Measurements from ENCODE around the gene GPX4.

Gene GPX4

DNA sequence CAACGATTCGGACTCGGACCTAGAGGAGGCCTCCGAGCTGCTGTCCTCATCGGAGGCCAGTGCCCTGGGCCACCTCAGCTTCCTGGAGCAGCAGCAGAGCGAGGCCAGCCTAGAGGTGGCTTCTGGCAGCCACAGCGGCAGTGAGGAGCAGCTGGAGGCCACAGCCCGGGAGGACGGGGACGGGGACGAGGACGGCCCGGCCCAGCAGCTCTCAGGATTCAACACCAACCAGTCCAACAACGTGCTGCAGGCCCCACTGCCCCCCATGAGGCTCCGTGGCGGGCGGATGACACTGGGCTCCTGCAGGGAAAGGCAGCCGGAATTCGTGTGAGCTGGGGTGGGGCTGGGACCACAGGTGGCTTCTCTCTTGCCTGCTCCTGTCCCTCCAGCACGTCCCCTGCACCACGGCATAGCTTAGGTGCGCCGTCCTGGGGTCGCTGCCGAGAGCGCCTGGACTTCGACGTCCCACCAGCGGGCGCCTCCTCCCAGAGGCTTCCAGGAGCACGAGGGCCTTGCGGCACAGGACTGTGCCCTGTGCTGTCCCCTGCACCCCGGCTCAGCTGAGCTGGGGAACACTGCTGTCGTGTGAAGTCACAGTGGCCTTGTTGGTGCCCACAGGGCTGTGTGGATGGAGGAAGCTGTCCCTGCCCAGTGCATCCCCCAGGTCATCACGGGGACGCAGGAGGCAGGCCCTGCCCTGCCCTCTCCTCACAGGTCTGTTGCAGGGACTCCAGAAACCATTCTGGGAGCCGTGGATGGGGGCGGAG is 17.9 kb upstream of the GPX4 start:
- no peak for DNase-seq

DNA sequence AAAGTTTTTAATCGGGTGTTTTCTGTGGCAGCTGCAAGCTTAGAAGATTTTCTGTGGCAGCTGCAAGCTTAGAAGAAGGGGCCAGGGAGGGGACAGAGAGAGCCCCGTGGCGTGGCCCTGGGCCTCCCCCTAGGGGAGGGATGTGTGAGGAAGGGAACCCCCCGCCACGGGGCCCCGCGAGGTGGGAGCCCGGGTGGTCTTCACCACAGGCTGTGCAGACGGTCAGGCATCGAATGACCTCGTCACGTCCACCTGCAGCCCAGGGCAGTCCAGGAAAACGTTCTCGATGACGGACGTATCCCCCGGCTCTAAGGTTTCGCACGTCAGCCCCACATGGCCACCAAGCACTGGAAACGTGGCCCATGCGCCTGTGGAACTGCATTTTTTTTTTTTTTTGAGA is 17.2 kb upstream of the GPX4 start:
- no peak for DNase-seq

DNA sequence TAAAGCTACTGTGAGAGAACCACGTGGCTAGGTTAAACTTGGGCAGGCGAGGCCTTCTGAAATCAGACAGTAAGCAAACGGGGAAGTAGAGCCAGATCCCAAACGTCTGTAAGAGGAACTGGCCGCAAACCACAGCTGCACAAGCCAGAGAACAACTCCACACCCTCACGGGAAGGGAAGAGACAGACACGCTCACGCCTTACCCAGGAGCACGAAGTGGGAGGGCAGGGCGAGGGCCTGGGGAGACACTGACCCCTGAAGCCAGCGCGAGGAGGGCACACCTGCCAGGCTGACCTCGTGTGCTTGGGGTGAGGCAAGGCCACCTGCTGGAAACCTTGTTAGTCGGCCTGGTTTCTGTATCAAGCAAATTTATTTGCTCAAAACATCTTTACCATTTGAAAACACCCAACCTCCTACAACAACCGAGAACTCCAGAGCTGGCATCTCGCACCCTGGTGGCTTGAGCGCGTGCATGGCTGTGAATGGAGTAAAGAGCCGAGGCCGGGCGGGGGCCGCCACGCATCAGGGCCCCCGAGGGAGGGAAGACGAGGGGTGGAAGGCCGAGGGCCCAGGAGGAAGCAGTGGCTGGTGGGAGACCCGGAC is 15.9 kb upstream of the GPX4 start:
- no peak for DNase-seq

DNA sequence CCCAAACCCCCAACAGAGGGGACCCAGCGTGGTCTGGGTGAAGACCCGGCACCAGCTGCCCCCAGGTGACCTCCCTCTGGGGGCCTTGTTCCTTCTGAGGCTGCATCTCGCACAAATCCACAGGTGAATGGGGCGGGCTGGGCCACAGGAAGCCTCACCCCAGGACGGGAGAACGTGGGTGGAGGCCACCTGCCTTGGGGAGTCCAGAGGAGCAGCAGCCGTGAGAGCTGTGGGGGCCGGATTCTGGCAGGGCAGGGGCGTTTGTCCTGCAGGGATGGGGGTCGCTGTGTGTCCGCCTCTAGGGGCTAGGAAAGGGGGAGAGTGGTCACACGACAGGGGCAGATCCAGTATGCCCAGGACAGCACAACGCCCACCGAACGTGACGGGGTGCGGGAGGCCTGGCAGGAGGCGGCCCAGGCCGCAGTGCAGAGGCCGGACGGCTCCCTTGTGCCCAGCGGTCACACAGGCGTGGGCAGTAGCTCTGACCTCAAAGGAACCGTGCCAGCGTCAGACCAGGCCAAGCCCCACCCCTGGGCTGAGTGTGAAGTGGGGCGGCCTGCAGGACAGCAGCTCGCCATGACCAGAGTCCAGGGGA is 15.3 kb upstream of the GPX4 start:
- no peak for DNase-seq

DNA sequence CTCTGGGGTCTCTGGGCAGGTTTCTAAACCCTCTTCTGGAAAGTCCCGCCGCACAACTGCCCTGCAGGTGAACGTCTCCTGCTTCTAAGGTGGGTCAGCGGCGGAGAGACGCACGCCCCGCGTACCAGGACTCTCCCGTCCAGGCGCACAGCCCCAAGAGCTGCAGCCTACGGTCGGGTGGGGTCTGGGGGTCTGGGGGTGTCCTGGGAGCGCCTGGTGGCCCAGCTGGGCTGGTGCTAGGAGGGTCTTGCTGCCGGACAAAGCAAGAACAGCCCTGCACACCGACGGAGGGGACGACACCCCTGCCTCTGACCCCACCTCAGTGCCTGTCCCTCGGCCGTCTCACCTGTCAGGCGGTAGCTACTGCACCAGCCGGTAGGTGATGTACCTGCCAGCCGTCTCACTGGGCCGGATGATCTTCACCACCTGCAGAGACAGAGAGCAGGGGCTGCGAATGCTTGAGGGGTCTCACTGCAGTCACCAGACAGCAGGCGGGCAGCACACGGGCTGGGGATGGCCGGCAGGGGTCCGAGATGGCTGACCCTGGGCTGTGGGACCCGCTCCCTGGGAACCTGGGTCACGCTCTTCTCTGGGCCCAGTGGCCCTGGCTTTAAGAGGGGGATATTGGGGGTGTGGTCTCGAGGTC is 14.5 kb upstream of the GPX4 start:
- no peak for DNase-seq

DNA sequence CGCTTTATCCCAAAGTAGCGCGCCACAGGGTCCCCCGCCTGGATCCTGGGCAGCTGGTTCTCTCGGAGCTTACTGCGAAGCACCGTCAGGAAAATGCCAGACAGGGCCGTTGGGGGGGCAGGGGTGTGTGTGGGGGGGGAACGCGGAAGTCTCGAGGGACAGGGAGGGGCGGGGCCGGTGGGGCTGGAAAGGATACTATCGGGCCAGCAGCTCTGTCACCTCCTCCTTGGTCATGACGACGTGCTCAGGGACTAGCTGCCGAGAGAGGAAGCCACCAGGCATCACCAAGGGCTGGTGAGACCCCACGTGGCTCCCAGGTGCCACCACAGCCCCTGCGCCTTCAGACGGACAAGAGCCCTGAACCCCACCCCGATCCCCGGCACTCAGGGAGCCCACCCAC is 13.9 kb upstream of the GPX4 start:
- no peak for DNase-seq

DNA sequence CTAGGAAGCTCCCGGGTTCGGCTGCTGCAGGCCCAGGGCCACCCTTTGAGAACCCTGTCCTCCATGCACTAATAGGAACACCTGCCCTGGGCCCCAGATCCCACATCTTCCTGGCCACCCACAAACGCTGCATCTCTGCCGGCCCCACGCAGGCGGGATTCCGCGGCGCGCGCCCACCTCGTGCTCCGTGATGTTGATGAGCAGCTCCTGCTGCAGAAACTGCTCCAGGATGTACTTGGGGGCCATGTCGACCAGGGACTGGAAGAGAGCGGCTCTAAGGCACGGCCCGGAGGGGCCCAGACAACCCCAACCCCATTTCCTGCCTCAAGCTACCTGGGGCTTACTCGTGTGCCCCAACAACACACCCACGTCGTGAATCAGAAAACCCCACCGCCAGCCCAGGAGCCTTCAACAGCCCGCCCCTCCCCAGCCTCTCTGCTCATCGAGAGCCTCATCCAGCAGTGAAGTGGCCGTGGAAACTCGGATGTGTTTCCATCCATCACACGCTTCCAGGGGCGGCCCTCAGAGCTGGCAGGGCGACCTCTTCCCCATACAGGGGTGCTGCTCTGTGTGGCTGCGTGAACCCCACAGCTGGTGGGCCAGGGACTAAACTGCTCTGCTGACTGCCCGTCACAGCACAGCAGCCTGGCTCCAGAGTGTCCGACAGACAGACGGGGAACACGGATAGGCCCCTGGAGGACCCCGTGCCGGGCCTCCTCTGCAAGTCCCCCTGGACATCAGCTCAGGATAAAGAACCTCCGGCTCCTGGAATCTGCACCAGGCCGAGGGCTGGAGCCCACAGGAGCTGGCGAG is 12.9 kb upstream of the GPX4 start:
- no peak for DNase-seq

DNA sequence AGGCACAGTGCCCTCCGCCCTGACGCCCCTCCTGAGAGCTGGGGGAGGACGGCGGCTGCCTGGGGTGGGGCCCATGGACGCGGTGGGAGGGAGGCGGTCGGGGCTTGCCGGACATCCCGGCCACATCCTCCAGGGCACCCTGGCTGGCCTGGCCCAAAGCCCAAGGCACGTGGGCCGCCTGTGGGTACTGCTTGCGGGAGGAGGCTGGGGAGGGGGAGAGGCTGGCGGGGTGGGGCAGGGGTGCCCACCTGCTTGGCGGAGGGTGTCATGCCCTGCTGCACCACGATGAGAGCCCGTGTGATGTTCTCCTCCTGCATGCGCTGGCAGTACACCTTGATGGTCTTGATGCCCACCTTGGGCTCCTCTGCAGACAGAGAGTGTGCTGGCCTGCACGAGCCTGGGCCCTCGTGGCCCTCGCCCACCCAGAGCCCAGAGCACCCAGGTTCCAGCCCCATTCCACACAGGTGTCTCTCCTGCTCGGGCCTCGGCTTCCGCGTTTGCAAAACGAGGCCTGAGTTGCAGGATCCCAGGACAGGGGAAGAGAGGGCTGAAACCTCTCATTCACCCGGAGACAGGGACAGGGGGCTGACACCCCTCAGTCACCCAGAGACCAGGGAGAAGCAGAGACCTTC is 12.1 kb upstream of the GPX4 start:
- no peak for DNase-seq

DNA sequence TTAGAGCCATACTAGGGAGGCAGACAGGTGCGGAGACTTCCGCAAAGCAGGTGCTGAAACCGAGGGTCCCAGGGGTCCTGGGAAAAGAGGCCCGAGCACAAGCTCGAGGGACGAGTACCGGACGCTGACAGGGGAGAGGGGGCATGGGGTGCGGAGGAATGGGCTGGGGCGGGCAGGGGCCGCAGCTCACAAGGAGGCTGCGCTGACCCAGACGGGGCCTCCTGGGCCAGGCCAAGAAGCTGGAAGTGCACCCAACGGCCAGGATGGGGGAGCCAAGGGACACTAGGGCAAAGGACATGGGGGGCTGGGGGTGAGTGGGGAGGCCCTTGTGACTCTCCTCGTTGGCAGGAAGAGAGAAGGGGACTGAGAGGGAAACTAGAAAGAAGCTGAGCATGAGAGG is 10.5 kb upstream of the GPX4 start:
- no peak for DNase-seq

DNA sequence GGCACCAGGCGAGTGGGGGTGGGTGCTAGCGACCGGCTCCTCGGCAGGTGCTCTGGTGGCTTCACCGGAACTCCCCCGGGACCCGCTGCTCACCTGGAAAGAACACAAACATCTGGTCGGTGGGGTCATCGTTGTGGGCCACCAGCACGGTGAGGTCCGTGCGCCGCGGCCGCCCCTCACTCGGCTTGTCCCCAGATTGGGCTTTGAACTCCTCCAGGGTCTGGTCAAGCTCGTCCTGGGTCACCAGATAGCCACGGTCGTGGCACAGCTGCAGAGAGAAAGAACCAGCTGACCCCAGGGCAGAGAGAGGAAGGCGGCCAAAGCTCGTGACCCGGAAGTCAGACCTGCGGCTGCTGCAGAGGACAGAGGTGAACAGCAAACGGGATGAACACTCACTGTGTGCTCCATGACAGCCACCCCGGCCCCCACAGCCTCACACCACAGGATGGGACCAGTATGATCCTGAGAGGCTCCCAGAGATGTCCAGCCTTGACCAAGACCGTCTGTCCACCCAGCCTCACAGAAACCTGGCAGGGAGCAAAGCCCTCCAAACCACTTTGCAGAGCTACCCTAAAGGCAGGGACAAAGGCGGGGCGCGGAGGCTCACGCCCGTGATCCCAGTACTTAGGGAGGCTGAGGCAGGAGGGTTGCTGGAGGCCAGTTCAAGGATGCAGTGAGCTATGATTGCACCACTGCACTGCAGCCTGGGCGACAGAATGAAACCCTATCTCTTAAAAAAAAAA is 9.8 kb upstream of the GPX4 start:
- no peak for DNase-seq

DNA sequence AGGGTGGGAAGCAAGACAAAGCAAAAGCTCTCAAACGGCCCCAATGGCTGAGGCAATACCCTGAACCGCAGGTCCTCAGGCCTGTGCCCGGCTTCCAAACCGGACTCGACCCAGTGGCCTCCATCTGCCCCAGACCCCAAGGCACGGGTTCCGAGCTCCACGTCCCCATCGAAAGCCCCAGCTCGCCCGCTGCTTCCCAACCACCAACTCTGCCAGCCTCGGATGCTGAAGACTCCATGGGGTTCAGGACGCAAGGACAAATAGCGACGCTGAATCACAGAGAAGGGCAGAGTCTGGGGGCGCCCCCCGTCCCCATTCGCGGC is 9.2 kb upstream of the GPX4 start:
- DNase-seq, result no peak

DNA sequence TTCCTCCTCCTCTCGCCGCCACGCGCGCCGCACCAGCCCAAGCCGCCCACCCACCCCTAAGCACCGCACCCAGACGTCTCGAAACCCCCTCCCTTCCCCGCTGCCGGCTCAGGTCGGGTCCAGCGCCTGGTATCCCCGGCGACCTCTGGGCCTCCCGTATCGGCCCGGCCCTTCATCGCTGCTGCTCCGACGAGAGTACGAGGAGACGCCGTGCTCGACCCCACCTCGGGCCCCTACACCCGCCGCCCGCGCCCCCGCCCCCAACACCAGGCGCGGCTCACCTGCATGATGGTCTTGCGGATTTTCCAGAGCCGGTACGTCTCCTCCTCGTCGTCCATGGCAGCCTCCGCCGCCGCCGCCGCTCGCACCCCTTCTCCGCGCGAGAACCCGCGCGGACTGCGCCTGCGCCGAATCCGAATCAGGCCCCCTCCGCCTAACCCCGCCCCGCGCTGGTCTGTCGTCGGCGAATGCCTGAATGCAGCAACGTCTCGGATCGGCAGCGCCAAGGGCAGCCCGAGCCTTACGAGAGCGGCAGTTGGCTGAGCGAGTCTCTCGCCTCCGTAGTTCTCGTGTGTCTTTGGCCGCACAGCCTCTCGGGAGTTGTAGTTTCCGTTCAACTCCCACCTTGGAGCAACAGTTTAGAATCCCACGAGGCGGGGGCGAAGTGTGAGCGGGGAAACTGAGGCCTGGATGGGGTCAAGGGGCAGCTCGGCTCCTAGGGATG is 8.7 kb upstream of the GPX4 start, which contains the start of gene POLR2E:
TSS of gene POLR2E (minus strand) at position 398 of the 724 bp plus-strand sequence. CDS start at position 338, 60 bp downstream.
- peak; percentile 97 for DNase-seq

DNA sequence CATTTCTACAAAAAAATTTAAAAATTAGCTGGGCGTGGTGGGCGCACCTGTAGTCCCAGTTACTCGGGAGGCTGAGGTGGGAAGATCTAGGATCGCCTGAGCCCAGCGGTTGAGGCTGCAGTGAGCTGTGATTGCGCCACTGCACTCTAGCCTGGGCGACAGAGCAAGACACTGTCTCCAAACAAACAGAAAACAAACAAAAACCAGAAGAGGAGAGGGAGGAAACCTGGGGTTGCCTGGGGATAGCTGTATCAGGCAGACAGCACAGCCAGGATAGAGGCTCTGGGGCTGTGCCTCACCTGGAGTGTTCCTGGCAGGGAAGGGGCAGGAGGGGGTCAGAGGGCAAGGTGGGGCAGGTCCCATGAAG is 6.0 kb upstream of the GPX4 start:
- no peak for DNase-seq

DNA sequence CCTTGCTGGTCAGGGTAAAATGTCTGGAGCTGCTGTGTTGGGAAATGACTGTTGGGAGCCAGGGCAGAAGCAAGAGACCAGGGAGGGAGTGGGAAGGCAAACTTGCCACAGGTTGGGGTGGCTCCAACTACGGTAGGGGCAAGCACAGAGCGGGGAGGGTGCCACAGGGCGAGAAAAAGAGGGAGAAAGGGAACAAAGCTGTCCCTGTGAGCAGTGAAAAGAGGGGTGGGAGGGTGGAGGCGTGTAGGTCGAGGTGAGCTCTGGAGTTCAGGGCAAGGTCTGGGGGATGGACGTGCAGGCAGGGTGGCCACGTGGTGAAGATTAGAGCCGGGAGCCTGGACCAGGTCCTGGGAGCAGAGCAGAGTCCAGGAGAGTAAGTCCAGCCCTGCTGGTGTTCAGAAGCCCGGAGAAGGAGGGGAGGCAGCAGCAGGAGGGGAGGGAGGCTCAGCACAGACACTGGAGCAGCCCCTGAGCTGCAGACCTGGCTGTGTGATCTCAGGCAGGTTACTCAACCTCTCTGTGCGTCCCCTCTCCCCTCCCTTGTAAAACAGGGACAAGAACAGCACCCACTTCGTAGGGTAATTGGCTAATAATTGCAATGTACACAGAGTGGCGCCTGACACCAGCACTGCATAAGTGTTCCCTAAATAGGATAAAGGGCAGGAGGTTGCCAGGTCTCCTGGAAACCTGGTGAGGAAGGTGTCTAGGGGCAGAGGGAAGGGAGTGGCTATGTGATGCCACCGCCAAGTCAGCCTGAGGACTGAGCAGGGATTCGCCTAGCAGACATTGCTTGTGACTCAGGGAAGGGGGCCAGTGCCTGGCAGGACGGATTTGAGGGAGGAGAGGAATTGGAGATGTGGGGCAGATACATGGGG is 5.4 kb upstream of the GPX4 start:
- no peak for DNase-seq

DNA sequence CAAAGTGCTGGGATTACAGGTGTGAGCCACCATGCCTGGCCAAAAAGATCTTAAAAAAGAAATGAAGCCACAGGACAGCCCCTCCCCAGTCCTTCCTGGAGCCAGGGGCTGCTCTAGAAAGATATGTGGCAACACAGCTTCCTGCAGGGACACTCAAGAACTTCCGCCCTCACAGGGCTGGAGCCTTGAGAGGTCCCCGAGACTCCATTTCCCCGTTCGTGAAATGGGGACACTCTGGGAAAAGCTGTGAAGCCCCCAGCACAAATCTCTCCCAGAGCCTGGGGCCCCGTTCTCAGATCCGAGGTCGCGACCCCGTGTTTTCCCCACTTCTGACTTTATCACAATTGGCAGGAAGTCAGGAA is 2.5 kb upstream of the GPX4 start:
- DNase-seq, result no peak

DNA sequence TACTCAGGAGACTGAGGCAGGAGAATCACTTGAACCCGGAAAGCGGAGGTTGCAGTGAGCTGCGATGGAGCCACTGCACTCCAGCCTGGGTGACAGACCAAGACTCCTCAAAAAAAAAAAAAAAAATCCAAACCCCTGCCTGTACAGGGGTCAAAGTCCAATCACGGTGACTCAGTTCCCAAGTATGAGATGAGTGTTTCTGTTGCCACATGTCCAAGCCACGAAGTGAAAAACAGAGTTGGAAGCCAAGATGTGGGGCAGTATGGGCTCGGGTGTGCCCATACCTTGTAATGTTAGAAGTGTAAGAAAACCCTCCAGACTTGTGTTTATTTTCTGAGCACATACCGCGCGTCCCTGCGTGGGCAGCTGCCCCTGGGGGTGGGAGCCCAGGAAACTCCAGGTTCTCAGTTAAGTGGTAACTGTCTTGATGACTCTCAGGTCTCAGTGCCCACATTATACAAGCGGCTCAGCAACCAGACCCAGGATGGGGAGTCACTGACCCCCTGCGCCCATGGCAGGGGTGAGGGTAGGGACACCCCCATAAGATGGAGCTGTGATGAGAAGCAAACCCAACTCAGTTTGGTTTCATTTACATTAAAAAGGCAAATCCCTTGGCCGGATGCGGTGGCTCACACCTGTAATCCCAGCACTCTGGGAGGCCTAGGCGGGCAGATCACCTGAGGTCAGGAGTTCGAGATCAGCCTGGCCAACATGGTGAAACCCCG is 1.2 kb upstream of the GPX4 start:
- no peak for DNase-seq

DNA sequence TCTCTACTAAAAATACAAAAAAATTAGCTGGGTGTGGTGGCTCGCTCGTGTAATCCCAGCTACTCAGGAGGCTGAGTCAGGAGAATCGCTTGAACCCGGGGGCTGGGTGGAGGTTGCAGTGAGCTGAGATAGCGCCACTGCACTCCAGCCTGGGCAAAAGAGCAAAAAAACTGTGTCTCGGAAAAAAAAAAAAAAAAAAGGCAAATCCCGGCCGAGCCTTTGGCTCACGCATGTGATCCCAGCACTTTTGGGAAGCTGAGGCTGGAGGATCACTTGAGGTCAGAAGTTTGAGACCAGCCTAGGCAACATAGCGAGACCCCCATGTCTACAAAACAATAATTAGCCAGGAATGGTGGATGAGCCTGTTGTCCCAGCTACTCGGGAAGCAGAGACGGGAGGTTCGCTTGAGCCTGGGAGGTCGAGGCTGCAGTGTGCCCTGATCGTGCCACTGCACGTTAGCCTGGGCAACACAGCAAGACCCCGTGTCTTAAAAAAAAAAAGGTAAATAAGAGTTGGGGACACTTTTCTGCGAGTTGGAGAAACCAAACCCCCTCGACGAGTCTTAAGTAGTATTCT is 574 bp upstream of the GPX4 start:
- no peak for DNase-seq

DNA sequence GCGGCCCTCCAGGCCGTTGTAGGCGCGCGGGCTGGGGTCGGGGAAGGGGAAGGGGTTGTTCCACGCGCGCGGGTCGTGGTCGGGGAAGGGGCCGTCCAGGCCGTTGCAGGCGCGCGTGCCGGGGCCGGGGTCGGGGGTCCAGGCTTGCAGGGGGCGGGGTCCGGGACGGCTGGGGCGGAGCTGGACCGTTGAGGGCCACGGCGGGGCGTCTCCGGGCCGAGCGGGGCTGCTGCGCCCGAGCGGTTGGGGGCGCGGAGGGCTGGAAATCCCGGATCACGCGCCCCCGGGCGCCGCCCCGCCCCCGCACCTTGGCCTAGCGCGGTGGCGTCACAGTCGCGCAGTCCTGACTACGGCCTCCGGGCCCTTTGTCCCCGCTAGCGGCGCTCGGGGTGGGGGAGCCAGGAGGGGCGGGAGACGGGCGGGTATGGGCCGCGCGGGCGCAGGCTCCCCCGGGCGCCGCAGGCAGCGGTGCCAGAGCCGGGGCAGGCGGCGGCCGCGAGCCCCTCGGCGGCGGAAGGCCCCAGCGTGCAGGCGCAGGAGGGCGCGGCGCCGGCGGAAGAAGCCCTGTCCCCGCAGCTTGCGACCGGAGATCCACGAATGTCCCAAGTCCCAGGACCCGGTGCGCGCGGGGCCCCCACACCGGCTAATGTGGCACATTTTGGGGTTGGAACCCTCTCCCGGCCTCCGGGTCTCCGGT is 665 bp downstream of the GPX4 start:
- peak; percentile 51 for DNase-seq
